ENCODE measurements around the gene HPCAL4.

The HPCAL4 gene

DNA sequence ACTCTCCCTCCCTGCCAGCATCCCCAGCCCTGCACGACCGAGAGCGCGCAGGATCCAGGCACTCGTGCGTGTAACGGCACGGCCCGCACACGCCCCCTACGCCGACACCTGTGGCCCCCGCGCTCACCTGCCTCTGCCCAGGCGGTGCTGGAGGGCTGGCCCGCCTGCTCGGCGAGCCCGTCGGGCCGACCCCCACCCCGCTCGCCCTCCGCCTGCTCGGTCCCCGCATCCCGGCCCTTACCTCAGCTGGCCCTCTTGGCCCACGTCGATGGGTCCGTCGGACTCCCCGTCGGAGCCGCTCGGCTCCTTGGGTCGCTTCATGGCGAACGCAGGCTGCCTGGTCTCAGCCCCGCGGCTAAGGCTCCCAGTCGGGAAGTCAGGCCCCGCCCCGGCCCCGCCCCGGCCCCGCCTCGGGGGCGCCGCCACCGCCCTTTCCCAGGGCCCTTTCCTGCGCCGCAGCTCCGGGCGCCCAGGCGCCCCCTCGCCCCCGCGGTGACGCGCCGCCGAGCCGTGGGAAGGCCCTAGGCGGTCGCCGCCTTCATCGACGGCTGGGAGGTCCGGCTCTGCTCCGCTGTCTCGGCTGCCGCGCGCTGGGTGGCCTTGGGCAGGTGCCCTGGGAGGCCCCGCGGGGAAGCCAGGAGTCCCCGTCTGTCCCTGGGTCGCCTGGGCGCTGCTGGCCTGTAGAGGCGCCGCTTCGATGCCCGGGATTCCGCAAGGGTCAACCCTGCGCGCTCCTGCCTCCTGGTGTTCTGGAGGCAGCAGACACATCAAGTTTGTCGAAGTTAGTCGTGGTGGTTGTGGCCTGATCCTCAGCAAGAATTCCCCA lies 51.7 kb downstream of the HPCAL4 start, which contains the start of gene HEYL:
HEYL (minus strand) TSS at position 339 of the 826 bp plus-strand sequence; CDS start at position 321, 18 bp downstream.
- TF ChIP-seq, protein P1, sequence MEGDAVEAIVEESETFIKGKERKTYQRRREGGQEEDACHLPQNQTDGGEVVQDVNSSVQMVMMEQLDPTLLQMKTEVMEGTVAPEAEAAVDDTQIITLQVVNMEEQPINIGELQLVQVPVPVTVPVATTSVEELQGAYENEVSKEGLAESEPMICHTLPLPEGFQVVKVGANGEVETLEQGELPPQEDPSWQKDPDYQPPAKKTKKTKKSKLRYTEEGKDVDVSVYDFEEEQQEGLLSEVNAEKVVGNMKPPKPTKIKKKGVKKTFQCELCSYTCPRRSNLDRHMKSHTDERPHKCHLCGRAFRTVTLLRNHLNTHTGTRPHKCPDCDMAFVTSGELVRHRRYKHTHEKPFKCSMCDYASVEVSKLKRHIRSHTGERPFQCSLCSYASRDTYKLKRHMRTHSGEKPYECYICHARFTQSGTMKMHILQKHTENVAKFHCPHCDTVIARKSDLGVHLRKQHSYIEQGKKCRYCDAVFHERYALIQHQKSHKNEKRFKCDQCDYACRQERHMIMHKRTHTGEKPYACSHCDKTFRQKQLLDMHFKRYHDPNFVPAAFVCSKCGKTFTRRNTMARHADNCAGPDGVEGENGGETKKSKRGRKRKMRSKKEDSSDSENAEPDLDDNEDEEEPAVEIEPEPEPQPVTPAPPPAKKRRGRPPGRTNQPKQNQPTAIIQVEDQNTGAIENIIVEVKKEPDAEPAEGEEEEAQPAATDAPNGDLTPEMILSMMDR (IDR thresholded peaks at IDR 0.05; ENCODE audit: low read depth, low read length, missing control alignments) = no peak
- DNase-seq (ENCODE audit: low read depth) = no peak
- in situ Hi-C loops (cut with HindIII; ENCODE audit: low sequenced_read_pairs) = loop anchor here (10.0 kb wide), 1 partner anchor 95 kb away; the partner anchor contains the start of gene PPIE
- no peak within 1 kb of the TSS for H3K4me3 ChIP-seq (ENCODE audit: low read depth, low read length)

DNA sequence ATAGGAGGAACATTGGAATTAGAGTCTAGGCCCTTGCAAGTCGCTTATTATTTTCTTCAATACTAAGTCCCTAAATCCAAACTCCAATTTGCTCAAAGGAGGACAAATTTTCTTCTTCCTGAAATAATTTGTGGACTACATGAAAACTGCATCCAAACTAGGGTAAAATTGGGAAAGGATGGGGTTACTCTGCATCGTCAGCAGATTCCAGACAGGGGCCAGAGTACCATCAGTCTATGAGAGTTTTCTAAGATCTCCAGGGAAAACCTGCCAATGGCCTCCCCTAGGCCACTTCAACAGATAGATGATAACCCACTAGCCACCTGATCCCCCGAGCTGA lies 52.3 kb downstream of the HPCAL4 start:
- H3K4me3 ChIP-seq (ENCODE audit: low read depth, low read length) = no peak overlapping the region
- in situ Hi-C loops (cut with HindIII; ENCODE audit: low sequenced_read_pairs) = loop anchor here (10.0 kb wide), 1 partner anchor 96 kb away; the partner anchor contains the start of gene PPIE
- DNase-seq (ENCODE audit: low read depth) = no peak
- TF ChIP-seq, protein P1 (IDR thresholded peaks at IDR 0.05; ENCODE audit: low read depth, low read length, missing control alignments) = no peak

DNA sequence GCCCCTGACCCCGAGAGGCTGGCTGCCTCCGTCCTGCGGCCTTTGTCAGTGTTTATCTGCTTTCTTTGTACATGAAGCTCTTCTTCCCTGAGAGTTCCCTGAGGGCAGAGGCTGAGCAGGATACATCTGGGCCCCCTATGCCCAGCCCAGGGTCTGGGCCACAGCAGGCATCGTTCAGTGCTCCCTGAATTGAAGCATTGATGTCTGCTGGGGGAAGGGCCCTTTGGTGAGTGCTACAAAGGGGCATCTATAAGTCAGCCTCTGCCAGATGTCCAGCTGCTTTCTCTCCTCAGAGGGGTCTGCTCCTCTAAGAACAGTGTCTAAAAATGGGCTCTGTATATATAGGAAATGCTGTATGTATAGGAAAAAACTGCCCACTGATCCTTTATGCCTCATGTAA lies 53.9 kb downstream of the HPCAL4 start:
- no peak overlapping the region for H3K4me3 ChIP-seq (ENCODE audit: low read depth, low read length)
- in situ Hi-C loops (cut with HindIII; ENCODE audit: low sequenced_read_pairs) = loop anchor here (10.0 kb wide), 1 partner anchor 97 kb away; the partner anchor contains the start of gene PPIE
- no peak for DNase-seq (ENCODE audit: low read depth)
- TF ChIP-seq, protein P1 (IDR thresholded peaks at IDR 0.05; ENCODE audit: low read depth, low read length, missing control alignments) = no peak

DNA sequence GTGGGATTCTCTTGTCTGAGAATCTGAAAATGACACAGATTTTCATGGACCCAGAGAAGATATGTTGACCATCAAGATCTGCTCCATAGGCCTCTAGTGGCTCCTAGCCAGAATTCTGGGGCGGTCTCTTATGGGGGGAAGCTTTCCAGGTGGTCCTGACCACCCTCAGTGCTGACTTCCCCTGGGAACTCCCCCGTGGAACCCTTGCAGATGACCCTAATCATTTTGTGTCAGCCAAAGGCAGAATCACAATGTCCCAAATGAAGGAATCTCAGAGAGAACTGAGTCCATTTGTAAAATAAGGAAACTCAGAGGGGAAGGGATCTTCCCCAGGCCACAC lies 55.4 kb downstream of the HPCAL4 start:
- TF ChIP-seq, protein P1 (IDR thresholded peaks at IDR 0.05; ENCODE audit: low read depth, low read length, missing control alignments) = no peak
- in situ Hi-C loops (cut with HindIII; ENCODE audit: low sequenced_read_pairs) = loop anchor here (10.0 kb wide), 1 partner anchor 99 kb away; the partner anchor contains the start of gene PPIE
- no peak for DNase-seq (ENCODE audit: low read depth)
- no peak overlapping the region for H3K4me3 ChIP-seq (ENCODE audit: low read depth, low read length)

DNA sequence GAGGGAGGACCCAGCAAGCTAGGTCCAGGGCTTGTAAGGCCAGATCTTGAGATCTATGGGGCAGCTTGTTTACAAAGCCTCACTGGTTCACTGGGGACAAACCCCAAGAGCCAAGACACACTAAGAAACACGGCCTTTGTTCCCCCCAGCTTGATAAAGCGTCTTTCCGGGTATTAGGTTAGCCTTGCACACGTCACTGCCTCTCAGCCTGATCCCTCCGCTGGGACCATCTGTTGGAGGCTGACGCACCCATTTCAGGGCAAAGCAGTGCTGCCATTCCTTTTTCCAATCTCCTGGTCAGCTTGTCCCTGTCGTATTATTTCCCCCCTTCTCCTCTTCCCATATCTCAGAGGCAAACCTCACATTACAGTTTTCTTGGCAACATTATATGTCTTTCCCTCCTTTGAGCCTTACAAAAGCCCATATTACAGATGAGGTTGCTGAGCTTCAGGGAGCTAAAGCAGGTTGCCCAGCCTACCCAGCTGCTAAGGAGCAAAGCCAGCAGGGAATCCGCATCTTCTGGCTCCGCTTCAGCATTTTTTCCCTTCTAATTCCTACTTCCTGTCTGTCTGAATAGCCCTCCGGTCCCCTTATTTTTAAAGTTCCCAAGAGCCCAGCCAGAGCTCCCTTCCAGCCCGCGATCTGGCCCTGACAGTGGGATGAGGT lies 55.9 kb downstream of the HPCAL4 start:
- no peak for DNase-seq (ENCODE audit: low read depth)
- H3K4me3 ChIP-seq (ENCODE audit: low read depth, low read length) = no peak overlapping the region
- in situ Hi-C loops (cut with HindIII; ENCODE audit: low sequenced_read_pairs) = loop anchor here (10.0 kb wide), 1 partner anchor 99 kb away; the partner anchor contains the start of gene PPIE
- TF ChIP-seq, protein P1 (IDR thresholded peaks at IDR 0.05; ENCODE audit: low read depth, low read length, missing control alignments) = no peak

DNA sequence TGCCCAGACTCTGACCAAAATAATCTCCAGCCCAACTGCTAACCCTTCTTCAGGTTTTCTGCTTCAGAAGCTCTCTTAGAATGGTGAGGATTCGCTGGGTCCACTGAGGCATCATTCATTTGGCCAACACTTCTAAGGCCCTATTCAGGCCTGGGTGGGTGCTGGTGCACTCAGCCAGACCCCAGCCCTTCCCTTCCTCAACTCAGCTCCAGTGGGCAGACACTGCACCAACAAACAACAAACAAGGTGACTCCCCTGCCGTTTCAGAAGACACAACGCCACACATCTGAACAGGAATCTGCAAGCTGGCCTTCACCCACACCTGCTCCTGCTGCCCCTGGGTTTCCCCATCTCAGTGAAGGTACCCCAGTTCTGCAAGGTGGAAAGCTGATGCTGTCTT lies 57.8 kb downstream of the HPCAL4 start:
- in situ Hi-C loops (cut with HindIII; ENCODE audit: low sequenced_read_pairs) = loop anchor here (10.0 kb wide), 1 partner anchor 101 kb away; the partner anchor contains the start of gene PPIE
- no peak overlapping the region for H3K4me3 ChIP-seq (ENCODE audit: low read depth, low read length)
- no peak for DNase-seq (ENCODE audit: low read depth)
- TF ChIP-seq, protein P1 (IDR thresholded peaks at IDR 0.05; ENCODE audit: low read depth, low read length, missing control alignments) = no peak

All from astrocyte of the cerebellum (primary cell).